Activated CD8-positive, alpha-beta memory T cell treated with anti-CD3 and anti-CD28 coated beads for 36 hours (primary cell): Measurements from ENCODE around the gene PDCD5. TPM values are rescaled to one million over a fixed set of nuclear protein-coding genes. Genes with fewer than 3 reads are reported as not detected.
"Not testable (repeated sequence)": the region's sequence is repeated elsewhere in the genome, so short reads cannot be mapped to it uniquely, and the experiment has no call there.

Experiments
- CTCF ChIA-PET: fragments of 350-600 bp; sonication (Branson Sonifier 250); formaldehyde crosslinking; loops from one replicate; lab custom pipeline; 2021; ENCODE audit warnings: antibody characterized with exemption; lab: Charles Lee
- POLR2A ChIA-PET: fragments of 350-600 bp; sonication (Branson Sonifier 250); formaldehyde crosslinking; loops from one replicate; lab custom pipeline; 2021; ENCODE audit warnings: antibody characterized with exemption; lab: Charles Lee
- total RNA-seq, 2 experiments: library from RNA; stranded (reverse); gene quantifications; one replicate each; pipeline ENCODE4 v1.2.3, GENCODE V29; 2021

PDCD5 gene
- total RNA-seq, 2 experiments from 2014 or later = 286 to 287 TPM

DNA sequence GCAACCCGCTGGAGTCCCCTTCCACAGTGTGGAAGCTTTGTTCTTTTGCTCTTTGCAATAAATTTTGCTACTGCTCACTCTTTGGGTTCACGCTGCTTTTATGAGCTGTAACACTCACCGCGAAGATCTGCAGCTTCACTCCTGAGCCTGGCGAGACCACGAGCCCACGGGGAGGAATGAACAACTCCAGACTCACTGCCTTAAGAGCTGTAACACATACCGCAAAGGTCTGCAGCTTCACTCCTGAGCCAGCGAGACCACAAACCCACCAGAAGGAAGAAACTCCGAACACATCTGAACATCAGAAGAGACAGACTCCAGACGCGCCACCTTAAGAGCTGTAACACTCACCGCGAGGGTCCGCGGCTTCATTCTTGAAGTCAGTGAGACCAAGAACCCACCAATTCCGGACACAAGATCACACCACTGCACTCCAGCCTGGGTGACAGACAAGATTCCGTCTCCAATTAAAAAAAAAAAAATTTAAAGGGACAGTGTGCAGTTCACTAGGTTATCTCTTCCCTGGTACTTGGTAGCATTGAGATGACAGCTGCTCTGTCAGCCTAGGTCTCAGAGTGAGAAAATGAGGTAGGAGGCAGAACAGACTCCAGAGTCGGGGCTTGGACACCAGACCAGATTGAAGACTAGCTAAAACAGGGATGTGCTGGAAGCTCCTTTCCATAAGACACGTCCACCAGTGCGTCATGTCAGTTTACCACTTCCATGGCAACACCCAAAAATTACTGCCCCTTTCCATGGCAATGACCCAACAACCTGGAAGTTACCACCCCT lies 8.1 kb upstream of the PDCD5 start:
- POLR2A ChIA-PET, CTCF ChIA-PET: not testable (repeated sequence)

DNA sequence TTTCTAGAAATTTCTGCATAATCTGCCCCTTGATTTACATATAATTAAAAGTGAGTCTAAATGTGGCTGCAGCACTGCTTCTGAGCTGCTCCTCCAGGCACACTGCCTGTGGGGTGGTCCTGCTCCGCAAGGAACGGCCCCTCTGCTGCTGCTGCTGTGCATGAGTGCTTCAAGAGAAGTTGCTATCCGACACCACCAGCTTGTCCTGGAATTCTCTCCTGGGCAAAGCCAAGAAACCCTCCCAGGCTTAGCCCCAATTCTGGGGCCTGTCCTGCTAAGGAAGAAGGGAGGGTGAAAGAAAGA lies 7.5 kb upstream of the PDCD5 start:
- ChIA-PET POLR2A (no interaction called here), CTCF (no interaction called here)

DNA sequence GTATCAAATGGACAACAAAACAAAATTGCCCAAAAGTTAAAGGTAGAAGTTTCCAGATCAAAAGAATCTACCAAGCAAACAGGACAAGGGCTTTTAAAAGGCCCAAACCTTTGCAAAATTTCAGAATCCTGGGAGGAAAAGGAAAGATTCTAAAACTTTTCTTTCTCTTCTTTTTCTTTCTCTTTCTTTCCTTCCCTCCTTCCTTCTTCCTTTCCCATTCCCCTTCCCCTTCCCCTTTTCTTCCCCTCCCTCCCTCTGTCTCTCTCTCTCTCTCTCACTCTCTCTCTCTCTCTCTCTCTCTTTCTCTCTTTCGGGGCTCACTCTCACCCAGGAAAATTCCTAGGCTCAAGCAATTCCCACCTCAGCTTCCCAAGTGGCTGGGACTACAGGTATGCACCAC lies 4.2 kb upstream of the PDCD5 start:
- ChIA-PET POLR2A (no interaction called here), CTCF (no interaction called here)

DNA sequence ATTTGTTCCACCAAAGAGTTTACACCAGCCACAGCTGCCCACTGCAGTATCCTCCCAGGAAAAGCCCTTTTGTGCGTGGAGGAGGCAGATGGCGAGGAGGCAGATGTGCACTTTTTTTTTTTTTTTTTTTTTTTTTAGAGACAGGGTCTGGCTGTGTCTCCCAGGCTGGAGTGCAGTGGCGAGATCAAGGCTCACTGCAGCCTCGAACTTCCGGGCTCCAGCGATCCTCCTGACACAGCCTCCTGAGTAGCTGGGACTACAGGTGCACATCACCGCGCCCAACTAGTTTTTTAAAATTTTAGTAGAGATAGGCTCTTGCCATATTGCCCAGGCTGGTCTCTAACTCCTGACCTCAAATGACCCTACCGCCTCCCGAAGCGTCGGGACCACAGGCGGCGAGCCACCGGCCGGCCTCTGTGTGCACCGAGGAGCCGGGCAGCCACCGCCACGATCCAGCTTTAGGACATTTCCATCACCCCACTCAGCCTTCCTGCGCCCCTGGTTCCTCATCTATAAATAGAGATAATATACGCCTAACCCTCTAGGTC lies 563 bp upstream of the PDCD5 start:
- ChIA-PET POLR2A (interaction anchor here (0.6 to 1.0 kb wide), 3 partner anchors 111 to 235 kb away, joined by 3 to 4 read pairs (median 3); partner anchors contain the start of genes NUDT19 and ZNF507), CTCF (interaction anchor here (0.7 to 1.2 kb wide), 3 partner anchors 10 to 1228 kb away, joined by 3 to 5 read pairs (median 3); no protein-coding TSS in a partner anchor)

DNA sequence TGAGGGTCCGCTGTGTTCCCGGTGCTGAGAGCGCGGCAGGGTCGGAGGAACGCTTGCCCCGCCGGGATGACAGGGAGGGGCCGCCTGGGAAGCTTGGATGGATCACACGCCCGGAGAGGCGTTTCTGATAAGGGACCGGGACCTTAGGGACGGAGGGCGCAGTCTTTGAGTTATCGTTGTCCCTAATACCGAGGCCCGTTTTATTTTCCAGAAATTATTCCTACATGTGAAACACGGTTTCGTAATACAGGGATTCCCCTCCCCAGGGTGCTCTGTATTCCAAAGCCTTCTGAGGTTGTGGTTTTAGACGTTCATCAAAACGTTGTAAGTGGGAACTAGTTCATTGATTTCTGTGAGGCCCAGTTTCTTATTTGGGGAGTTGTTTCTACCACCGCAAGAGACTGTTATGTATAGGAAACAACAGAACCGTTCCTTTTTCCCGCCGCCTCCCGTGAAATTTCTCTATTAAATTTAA lies 752 bp downstream of the PDCD5 start:
- ChIA-PET CTCF (interaction anchor here (0.6 to 1.2 kb wide), 2 partner anchors 12 to 19 kb away, joined by 3 to 5 read pairs; no protein-coding TSS in a partner anchor), POLR2A (no interaction called here)

DNA sequence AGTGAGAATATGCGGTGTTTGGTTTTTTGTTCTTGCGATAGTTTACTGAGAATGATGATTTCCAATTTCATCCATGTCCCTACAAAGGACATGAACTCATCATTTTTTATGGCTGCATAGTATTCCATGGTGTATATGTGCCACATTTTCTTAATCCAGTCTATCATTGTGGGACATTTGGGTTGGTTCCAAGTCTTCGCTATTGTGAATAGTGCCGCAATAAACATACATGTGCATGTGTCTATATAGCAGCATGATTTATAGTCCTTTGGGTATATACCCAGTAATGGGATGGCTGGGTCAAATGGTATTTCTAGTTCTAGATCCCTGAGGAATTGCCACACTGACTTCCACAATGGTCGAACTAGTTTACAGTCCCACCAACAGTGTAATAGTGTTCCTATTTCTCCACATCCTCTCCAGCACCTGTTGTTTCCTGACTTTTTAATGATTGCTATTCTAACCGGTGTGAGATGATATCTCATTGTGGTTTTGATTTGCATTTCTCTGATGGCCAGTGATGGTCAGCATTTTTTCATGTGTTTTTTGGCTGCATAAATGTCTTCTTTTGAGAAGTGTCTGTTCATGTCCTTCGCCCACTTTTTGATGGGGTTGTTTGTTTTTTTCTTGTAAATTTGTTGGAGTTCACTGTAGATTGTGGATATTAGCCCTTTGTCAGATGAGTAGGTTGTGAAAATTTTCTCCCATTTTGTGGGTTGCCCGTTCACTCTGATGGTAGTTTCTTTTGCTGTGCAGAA lies 6.9 kb downstream of the PDCD5 start:
- CTCF ChIA-PET, POLR2A ChIA-PET: not testable (repeated sequence)

DNA sequence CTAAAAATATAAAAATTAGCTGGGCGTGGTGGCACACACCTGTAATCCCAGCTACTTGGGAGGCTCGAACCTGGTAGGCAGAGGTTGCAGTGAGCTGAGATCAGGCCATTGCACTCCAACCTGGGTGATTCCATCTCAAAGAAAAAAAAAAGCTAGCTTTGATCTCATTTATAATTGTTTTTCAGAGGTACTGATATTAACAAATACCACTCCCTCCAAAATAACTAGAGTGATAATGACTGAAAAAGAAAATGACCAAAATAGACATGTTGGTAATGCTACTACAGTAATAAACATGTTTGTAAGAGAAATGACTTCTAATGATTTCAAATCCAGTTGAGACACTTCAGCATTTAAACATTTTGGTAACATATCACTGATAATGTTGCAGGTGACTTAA lies 13.0 kb downstream of the PDCD5 start:
- CTCF ChIA-PET = interaction anchor here (1.1 kb wide), 1 partner anchor 13 kb away, joined by 3 read pairs; no protein-coding TSS in a partner anchor
- POLR2A ChIA-PET = interaction anchor here (0.6 kb wide), 1 partner anchor 245 kb away, joined by 3 read pairs; no protein-coding TSS in a partner anchor

DNA sequence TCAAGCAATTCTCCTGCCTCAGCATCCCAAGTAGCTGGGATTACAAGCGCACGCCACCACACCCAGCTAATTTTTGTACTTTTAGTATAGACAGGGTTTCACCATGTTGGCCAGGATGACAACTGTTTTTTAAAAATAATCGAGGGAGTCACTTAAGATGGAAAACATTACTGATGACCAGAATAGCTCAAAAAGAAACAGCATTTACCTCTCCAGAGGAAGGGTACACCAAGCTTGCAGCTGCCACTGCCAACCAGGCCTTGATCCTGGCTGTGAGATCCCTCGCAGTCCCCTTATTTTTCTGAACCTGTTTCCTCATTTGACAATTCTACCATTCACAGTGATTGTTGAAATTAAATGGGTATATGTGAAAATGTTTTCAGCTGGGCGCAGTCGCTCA lies 14.5 kb downstream of the PDCD5 start:
- CTCF ChIA-PET = interaction anchor here (0.6 to 0.7 kb wide), 2 partner anchors 51 to 1444 kb away, joined by 3 to 4 read pairs; no protein-coding TSS in a partner anchor
- POLR2A ChIA-PET = no interaction called here

DNA sequence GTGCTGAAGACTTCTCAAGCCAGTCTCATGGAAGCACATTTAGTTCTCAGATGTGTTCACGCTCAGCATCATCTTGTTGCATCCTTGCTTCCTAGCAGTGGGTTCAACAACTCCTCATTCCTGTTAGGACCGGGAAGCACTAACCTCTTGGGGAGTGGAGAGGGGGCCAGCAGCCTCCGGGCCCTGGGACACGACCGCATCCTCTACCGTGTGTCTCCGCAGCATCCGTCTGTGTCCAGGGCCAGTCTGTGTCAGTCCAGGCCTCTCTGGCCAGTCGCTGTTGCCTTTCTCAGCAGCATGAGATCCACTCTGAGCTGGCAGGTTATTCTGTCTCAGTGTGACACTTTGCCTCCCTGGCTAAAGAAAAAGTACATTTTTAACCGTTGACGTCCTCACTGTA lies 17.0 kb downstream of the PDCD5 start:
- ChIA-PET POLR2A (no interaction called here), CTCF (no interaction called here)

DNA sequence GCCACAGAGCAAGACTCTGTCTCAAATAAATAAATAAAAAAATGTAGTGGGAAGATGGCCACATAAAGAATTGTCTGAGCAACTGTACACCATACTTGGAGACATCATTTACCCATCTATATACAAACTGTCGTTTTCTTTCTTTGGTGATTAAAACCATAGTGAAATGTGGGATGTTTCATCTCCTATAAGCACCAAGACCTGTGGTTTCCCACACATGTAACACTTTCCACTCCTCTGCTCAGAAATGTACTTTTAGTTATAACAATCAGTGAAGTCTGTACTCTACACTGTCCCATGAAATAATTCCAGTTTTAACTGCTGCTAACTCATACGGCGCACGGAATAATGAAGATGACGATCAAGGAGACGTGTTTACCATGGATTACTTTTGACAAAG lies 18.3 kb downstream of the PDCD5 start:
- POLR2A ChIA-PET = no interaction called here

DNA sequence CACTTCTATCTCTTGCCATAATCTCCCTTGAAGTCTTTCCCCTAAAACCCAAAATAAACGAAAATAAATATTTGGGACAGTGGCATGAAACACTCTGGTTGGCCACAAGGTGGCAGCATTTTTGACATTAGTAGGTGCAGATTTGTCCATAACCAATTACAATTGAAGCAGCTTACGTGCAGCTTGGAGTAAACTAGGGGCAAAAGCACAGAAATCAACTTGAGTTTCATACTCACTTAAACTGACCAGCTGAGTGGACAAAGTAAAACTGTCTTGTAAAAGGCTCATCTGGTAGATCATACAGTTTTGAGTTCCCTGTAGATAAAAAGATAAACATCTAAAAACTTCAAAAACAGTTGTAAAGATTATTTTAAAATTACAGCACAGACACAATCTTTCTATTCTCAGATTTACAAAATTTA lies 18.8 kb downstream of the PDCD5 start:
- ChIA-PET POLR2A (interaction anchor here (0.6 kb wide), 1 partner anchor 40 kb away, joined by 3 read pairs; no protein-coding TSS in a partner anchor), CTCF (interaction anchor here (0.6 to 1.5 kb wide), 6 partner anchors 10 to 525 kb away, joined by 3 to 4 read pairs (median 3); partner anchors contain the start of gene ANKRD27)

More for the DNA sequence above, 18.3 kb downstream of the PDCD5 start:
- CTCF ChIA-PET = interaction anchor here (0.6 to 1.5 kb wide), 2 partner anchors 79 to 525 kb away, joined by 3 read pairs; no protein-coding TSS in a partner anchor

DNA sequence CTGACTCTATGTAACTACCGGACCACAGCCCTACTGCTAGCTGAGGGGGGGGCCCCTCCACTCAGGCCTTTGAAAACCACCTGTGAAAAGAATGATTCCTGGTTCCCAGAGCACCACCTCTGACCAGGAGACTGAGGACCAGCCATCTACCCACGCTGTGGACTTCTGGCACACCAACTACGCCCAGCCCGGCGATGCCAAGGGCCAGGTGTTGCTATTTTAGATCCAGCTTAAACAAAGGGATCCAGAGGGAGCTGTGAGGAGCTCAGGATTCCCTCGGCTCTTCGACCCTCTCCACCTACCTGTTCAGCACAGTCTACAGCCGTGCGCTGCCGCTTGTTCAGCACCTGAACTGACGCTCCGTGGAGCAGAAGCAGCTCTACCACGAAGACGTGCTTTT lies 23.0 kb downstream of the PDCD5 start:
- CTCF ChIA-PET = no interaction called here
- POLR2A ChIA-PET = no interaction called here

DNA sequence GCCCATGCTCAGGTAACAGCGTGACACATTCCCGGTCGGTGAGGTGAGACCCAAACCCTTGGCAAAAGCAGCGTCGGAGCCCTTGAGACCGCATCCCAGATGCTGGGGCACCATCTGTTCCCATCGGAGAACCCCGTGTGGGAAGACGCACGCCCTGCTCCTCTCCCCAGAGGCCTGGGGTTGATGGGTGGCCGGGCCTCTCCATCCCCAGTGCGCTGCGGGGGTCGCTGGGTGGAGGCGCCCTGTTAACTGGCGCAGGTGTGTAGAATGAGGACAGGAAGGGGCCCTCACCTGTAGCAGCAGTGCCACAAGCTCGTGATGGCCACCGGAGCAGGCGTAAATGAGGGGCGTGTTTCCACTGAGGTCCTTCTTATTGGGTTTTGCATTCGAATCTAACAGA lies 24.6 kb downstream of the PDCD5 start:
- ChIA-PET POLR2A (no interaction called here), CTCF (no interaction called here)

DNA sequence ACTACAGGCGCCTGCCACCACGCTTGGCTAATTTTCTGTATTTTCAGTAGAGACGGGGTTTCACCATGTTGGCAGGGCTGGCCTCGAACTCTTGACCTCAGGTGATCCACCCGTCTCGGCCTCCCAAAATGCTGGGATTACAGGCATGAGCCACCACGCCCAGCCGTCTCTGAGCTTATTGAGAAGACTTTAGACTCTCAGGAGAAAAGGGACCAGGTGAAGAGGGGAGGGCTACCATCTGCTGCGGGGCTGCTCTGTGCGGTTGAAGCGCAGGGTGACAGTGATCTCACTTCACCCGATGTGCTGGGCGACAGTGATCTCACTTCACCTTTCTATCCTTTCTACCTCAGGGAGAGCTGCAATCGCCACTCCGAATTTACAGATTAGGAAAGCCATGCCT lies 25.3 kb downstream of the PDCD5 start:
- ChIA-PET POLR2A (no interaction called here), CTCF (interaction anchor here (0.6 kb wide), 1 partner anchor 13 kb away, joined by 3 read pairs; no protein-coding TSS in a partner anchor)

DNA sequence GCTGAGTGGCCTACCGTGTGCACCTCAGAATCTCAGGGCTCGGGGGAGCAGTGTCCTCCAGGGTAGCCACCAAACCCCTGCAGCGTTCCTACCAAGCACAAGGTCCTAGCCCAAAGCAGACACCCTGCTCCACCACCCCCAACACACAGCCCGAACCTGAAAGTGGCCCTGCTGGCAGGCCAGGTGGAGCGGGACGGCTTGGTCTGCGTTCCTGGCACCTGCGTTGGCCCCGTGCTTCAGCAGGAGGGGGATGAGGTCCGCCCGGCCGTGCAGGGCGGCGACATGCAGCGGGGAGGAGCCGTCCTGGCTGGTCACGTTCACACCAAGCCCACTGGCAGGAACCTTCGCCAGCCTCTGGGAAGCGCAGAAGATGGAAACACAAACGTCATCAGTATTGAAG lies 26.5 kb downstream of the PDCD5 start:
- ChIA-PET POLR2A (no interaction called here), CTCF (no interaction called here)

DNA sequence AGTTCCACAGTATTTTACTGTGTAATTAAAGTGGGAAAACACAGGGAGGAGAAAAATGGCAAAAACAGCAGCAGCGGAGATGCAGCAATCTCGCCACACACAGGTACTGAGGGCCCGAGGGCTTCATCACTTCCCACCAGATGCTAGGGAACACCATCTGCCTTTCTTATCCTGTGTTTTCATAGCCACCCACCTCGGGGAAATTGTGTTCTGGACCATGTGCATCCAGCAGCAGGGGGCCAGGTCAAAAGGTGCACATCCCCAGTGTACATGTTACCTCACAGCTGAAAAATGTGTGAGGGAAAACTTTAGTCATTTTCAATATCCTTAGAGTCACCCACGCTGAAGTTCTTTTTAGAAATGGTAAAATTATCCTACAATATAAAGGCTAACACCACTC lies 30.2 kb downstream of the PDCD5 start:
- ChIA-PET CTCF (no interaction called here), POLR2A (no interaction called here)

DNA sequence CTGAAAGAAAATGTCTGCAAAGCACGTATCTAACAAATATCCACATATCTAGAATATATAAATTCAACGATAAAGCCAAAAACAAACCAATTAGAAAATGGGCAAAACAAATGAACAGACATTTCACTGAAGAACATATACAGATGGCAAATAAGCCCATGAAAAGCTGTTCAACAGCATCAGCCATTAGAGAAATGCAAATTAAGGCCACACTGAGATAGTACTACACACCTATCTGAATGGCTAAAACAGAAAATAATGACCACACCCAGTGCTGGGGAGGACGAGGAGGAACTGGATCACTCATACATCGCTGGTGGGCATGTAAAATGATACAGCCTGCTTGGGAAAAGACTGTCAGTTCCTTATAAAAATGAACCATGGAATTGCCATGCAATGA lies 32.0 kb downstream of the PDCD5 start:
- POLR2A ChIA-PET = no interaction called here
- CTCF ChIA-PET = no interaction called here

DNA sequence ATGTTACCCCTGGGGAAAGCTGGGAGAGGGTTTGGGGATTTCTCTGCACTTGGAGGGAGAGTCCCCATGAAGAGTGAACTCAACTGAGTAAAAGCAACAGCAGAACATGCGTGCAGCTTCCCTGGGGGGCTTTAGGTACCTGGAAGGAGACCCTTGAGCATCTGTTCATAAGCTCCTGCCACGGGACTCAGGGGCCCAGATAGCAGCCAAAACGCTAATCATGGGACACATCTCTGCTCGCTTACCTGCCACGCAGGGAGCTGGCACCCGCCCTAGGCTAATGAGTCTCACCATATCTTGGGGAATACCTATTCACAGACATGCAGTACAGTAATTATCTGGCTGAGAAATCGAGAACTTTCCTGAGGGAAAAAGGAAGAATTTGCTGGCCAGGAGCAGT lies 33.9 kb downstream of the PDCD5 start:
- CTCF ChIA-PET = interaction anchor here (0.7 kb wide), 1 partner anchor 425 kb away, joined by 4 read pairs; no protein-coding TSS in a partner anchor
- POLR2A ChIA-PET = no interaction called here

DNA sequence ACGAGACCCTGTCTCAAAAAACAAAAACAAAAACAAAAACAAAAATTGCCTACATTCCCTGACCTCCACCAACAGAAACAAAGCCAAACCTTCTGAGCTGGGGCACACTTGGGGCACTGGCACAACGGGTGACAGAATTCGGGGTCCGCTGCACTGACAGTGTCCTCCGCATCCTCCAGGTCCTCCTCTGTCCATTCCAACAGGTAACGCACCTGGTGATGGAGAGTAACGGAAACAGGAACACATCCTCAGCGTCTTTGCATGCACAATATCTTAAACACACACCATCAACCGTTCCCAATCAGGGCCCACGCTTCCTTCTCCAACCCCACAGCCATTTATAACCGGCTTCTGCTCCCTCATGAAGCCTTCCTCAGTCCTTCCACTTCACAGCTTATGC lies 34.6 kb downstream of the PDCD5 start:
- ChIA-PET CTCF (interaction anchor here (0.7 kb wide), 1 partner anchor 424 kb away, joined by 4 read pairs; no protein-coding TSS in a partner anchor), POLR2A (no interaction called here)
